Bronchial epithelial cell (primary cell): Measurements from ENCODE around the gene SMIM29. TPM values are rescaled to one million over a fixed set of nuclear protein-coding genes. Genes with fewer than 3 reads are reported as not detected.

Experiments used
- DNase-seq: peaks from one replicate; pipeline ENCODE4 v3.0.0-alpha.2; 2010; ENCODE audit warnings: low read depth
- FAIRE-seq: peaks from 2 replicates; lab custom pipeline; 2011; peaks lifted over from hg19 to GRCh38; lab: Jason Lieb, UNC
- H3K27me3 ChIP-seq: 2 replicates; pipeline ENCODE4 v1.5.1; 2011; ENCODE audit warnings: low read length; ENCODE audit not compliant: control insufficient read depth, insufficient read depth
- H3K36me3 ChIP-seq: 2 replicates; pipeline ENCODE4 v1.5.1; 2011; ENCODE audit warnings: low read length; ENCODE audit not compliant: control insufficient read depth, insufficient read depth
- H3K4me3 ChIP-seq: 2 replicates; pipeline ENCODE4 v1.5.1; 2011; ENCODE audit warnings: mild to moderate bottlenecking, low read depth, low read length, control low read depth
- total RNA-seq: library from RNA; depleted of rRNA; stranded (reverse); fragments of >200 nt; gene quantifications from 2 replicates; pipeline ENCODE4 v1.2.1, GENCODE V29; 2014
- TF ChIP-seq, protein P1 (sequence below): IDR thresholded peaks from 2 replicates; pipeline ENCODE4 v1.5.1; 2011; ENCODE audit warnings: mild to moderate bottlenecking, moderate library complexity, low read length, control low read depth, inconsistent platforms; ENCODE audit not compliant: insufficient read depth, severe bottlenecking

SMIM29 gene
- total RNA-seq, 1 donor from 2014 or later = 11.6 TPM

DNA sequence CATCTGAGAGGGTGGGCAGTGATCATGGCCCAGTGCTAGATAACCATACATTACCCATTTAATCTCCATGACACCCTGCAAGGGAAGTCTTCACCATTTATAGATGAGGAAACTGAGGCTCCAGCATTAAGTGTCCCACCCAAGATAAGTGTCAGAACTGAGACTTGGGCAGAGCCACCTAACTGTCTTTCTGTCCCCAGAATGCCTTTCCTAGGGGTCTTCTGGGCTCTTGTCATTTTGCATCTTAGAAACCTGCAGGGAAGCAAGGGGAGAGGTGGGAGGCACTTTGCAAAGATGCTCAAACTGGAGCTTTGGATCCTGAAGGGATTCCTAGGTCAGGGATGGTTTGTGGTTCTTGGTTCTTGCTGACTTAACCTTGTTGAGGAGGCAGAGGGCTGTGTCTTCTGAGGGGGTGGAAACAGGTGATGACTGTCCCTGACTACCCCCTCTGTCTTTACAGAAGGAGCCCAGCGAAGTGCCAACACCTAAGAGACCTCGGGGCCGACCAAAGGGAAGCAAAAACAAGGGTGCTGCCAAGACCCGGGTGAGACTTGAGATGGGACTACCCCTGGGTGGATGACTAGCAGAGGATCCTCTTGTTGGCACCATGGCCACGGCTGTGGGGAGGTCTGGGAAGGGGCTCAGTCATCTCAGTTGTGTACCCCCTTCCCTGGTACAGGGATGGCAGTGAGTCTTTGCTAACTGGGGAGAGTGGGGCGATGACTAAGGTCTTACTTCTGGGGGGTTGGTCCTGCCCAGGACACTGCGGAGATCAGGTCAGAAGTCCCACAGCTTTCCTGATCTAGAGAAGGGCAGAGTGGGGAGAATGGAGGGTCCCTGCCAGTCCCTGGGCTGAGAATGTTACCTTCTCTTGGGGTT lies 6.3 kb downstream of the SMIM29 start:
- FAIRE-seq (no peak), DNase-seq (no peak)

GRCh38 chr6:34241351-34242215 lies 7.2 kb downstream of the SMIM29 start:
- Histone ChIP-seq H3K27me3 (no peaks in the 10 kb centered on the region), H3K36me3 (peaks cover 7% of the 10 kb centered on the region), H3K4me3 (no peak overlapping the region)
- no peak for DNase-seq
- FAIRE-seq = no peak
- TF ChIP-seq, protein P1, sequence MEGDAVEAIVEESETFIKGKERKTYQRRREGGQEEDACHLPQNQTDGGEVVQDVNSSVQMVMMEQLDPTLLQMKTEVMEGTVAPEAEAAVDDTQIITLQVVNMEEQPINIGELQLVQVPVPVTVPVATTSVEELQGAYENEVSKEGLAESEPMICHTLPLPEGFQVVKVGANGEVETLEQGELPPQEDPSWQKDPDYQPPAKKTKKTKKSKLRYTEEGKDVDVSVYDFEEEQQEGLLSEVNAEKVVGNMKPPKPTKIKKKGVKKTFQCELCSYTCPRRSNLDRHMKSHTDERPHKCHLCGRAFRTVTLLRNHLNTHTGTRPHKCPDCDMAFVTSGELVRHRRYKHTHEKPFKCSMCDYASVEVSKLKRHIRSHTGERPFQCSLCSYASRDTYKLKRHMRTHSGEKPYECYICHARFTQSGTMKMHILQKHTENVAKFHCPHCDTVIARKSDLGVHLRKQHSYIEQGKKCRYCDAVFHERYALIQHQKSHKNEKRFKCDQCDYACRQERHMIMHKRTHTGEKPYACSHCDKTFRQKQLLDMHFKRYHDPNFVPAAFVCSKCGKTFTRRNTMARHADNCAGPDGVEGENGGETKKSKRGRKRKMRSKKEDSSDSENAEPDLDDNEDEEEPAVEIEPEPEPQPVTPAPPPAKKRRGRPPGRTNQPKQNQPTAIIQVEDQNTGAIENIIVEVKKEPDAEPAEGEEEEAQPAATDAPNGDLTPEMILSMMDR = no peak

More for the DNA sequence above, 6.3 kb downstream of the SMIM29 start:
- TF ChIP-seq, protein P1 = no peak
- H3K27me3 ChIP-seq = no peaks in the 10 kb centered on the region
- H3K4me3 ChIP-seq = no peak overlapping the region
- H3K36me3 ChIP-seq = peaks cover 7% of the 10 kb centered on the region

DNA sequence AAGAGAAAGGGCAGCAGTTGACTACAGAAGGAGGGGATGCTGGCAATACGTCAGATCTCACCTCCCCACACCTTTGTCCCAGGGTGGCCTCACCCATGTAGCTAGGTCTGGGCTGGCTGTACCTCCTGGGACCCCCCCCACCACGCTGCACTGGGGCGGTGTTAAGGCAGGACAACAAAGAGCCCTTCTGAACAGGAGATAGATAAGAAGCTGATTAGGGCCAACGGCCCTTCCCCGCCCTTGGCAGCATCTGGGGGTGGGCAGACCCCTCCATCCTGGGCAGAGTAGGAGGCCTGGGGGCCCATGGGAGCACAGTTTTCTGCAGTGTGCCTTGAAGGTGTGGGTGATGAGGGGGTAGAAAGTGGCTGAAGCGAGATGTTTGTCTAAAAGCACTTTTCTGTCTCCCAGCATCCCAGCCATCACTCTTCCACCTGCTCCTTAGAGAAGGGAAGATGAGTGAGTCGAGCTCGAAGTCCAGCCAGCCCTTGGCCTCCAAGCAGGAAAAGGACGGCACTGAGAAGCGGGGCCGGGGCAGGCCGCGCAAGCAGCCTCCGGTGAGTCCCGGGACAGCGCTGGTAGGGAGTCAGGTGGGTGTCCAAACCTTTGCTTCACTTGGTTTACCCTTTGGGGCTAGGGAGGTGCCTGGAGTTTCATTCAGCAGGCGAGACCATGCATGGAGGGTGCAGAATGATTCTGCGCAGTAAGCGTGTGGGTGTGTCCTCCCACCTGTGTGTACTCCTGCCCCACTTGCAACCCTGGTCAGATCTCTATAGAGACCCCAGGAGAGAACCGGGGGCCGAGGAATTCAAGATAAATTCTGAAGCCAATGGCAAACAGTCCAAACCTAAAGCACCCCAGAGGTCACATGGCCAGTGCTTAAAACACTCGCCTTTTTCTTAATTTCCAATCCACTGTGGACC lies 8.2 kb downstream of the SMIM29 start:
- FAIRE-seq (no peak), DNase-seq (no peak)
- H3K36me3 ChIP-seq = peaks cover 7% of the 10 kb centered on the region
- no peak overlapping the region for H3K4me3 ChIP-seq
- no peaks in the 10 kb centered on the region for H3K27me3 ChIP-seq
- TF ChIP-seq, protein P1 = no peak

DNA sequence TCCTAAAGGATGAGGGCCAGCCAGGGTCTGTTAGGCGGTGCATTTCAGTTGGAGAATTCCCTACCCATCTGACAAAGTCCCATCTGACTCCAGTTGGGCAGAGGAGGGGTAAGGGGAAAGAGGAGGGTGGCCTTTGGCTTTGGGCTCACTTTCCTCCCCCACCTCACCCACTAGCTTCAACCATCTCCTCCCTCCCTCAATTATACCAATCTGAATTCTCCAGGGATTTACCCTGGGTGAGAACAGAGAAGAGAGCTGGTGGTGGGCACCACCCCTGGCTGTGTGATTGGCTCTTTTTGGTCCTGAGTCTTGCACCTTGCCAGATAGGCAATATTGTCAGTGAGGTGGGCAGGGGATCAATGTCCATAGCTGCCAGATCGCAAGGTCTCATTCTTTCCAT lies 8.9 kb downstream of the SMIM29 start:
- DNase-seq = no peak
- Histone ChIP-seq H3K4me3 (no peak overlapping the region), H3K36me3 (peaks cover 5% of the 10 kb centered on the region), H3K27me3 (no peaks in the 10 kb centered on the region)
- FAIRE-seq = no peak
- TF ChIP-seq, protein P1 = no peak

GRCh38 chr6:34239500-34239825 lies 9.3 kb downstream of the SMIM29 start:
- Histone ChIP-seq H3K4me3 (no peak overlapping the region), H3K27me3 (no peaks in the 10 kb centered on the region), H3K36me3 (peaks cover 5% of the 10 kb centered on the region)
- FAIRE-seq (no peak), DNase-seq (no peak)
- TF ChIP-seq, protein P1 = no peak
